GM21526 (cell line): ENCODE measurements around the gene NOTCH4.

ENCODE experiments used
- ATAC-seq: cut with Tn5 transposase; IDR thresholded peaks from one replicate; pipeline ENCODE4 v1.9.1; 2021; ENCODE audit warnings: moderate library complexity; ENCODE audit not compliant: unreplicated experiment, low FRiP score

NOTCH4 gene

DNA sequence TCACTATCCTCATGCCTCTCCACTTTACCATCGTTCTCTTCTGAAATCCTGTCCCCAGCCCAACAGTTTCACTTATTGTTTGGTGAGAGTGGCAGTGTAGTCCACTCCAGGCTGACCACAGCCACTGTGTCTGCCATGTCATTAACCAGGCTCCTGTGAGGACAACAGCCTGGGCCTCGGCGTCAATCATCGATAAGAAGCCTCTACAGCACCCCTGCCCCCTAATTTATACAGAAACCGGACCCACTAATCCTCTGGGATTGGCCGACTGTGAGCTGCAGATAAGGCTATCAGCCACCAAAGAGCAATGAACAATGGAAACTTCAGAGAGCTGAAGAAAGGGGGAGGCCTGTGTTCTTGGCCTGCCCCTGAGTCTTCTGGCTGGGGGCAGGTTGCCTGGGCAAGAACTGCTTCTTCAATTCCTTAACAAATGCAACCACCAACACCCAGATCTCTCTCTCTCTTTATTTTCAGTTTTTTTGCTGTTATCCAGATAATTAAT lies 56.1 kb downstream of the NOTCH4 start:
- no peak for ATAC-seq

GRCh38 chr6:32167154-32167760 lies 56.6 kb downstream of the NOTCH4 start:
- ATAC-seq = no peak

DNA sequence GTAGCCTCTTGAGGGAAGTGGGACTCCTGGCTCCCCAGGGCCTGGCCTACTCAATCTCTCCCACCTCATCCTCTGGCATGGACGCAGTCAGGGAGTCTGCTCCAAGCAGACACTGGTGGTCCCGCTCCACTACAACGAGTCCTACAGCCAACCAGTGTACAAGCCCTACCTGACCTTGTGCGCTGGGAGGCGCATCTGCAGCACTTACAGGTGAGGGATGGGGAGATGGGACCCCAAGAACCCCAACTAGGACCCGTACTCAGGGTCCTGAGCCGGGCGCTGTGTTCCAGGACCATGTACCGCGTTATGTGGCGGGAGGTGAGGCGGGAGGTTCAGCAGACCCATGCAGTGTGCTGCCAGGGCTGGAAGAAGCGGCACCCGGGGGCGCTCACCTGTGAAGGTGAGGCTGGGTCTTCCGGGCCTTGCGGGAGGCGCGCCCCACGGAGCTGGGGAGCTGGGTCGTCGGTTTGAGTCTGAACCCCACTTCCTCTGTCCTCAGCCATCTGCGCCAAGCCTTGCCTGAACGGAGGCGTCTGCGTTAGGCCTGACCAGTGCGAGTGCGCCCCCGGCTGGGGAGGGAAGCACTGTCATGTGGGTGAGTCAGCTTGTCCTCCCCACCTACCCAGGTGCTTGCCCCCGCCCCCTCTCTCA lies 57.3 kb downstream of the NOTCH4 start:
- ATAC-seq = no peak

DNA sequence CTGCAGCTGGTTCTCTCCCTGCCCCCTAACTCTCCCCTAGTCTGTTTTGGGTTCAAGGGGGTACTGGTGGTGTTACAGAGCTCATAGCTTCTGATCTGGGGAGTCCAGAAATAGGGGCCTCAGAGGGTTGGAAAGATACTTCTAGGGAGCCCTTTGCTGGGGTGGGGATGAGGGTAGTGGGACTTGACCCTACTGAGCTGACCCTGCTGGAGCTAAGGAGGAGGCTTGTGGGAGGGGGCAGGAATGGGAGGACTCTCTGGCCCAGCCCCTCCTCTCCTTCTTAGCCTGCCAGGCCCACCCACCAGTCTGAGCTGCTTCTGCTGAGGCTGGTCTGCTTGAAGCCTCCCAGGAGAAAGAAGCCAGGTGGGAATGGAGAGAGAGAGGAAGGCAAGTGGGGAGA lies 59.6 kb downstream of the NOTCH4 start, which contains the start of gene EGFL8:
Gene EGFL8, plus strand, starts transcription at position 301 of the 400 bp plus-strand sequence. CDS start 1,571 bp downstream, outside the sequence.
- ATAC-seq = no peak

- ATAC-seq = no peak
Observed at GRCh38 chr6:32163559-32164258, 60.2 kb downstream of the NOTCH4 start.

GRCh38 chr6:32158052-32158451 lies 65.8 kb downstream of the NOTCH4 start:
- no peak for ATAC-seq

GRCh38 chr6:32156891-32157290 lies 67.0 kb downstream of the NOTCH4 start:
- ATAC-seq = no peak

DNA sequence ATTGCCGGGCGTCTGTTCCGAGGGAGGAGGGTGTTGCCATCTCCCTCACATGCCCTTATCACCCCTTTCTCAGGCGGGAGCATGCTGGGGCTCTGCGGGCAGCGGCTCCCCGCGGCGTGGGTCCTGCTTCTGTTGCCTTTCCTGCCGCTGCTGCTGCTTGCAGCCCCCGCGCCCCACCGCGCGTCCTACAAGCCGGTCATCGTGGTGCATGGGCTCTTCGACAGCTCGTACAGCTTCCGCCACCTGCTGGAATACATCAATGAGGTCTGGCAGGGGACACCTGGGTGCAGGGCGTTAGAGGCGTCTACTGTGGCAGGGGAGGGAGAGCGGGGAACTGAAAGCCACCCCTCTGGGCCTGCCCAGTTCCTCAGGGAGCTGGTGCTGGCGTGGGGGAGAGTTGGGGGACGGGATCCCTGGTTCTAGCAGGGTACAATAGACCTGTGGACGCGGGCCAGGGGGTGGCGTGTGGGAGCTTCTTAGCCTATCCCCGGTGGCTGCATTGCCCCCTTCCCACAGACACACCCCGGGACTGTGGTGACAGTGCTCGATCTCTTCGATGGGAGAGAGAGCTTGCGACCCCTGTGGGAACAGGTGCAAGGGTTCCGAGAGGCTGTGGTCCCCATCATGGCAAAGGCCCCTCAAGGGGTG lies 69.2 kb downstream of the NOTCH4 start:
- ATAC-seq = no peak

DNA sequence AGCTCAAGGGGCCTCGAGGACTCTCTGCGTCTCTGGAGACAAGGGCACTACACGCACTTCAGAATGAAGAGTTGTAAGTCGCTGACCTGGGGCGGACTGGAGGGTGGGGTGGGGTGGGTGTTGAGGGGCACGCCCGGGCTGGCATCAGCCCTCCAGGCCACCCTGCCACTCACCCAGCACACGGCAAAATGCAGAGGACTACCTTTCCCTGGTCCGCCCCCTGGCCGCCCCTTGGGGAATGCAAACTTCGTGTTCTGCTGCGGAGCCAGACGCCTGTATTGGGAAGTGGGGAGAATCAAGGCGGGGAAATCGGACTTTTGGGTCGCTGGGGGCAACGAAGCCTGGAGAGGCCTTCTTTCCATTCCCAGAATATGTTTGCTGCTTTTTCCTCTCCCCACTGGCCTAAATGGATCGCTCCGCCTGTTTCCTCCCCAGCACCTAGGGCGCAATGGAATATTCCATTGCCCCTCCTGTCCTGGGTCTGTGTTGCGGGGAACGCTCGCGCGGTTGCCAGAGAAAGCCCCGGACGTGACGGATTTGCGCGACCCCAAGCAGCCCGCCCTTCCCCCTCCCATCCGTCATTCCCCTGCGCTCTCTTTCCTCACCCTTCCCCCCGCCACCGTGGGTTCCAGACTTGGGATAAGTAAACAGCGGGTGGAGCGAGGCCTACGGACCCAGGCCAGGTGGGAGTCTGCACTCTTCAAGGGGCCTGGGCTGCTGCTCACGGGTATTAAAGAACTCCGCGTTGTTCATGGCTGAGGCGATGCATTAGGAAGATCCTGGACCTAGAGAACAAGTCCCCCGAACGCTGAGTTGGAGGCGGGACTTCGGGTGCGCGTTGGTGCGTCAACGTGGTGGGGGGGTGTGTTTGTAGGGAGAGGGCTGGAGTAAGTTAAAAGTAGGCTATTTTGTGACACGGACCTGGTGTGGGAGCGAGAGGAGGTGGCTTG lies 70.0 kb downstream of the NOTCH4 start, which contains the start of gene PPT2:
Gene PPT2, plus strand, starts transcription at position 578 of the 950 bp plus-strand sequence. CDS start 454 bp downstream, outside the sequence.
- ATAC-seq = no peak

DNA sequence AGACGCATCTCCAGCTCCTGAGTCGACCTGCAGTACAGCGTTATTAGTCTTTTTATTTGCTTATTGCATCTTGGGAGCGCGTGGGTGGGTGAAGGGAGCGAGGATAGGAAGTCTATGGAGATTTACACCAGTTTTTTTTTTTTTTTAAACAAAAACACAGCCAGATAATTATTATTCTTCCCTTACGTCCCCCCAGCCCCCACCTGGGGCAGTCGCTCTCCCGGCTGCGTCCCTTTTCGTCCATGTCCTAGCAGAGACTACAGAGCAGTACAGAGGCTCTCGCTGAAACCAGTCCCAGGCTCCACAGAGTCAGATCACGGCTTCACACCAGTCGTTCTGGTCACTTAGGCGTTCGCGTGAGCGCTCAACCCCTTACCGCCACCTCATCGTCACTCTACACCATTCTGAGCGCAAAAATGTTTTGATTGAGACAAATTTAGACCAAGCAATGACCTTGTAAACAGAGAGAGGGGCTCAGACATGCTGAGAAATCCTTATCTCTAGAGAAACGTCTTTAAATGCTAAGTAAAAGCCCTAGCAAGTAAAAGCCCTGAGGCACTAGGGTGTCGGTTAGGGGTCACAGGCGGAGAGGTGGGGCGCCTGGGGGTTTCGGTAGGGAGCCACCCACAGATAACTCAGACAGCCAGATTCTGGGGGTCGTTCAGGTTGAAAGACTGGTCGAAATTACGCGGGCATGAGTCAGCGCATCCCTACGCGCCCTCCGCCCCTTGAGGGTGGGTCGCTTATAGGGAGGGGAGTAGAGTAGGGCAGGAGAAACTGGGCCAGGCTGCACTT lies 70.9 kb downstream of the NOTCH4 start:
- ATAC-seq = no peak

GRCh38 chr6:32151863-32152768 lies 71.8 kb downstream of the NOTCH4 start, which contains the start of gene PRRT1:
Gene PRRT1 (minus strand): TSS chr6:32151939. CDS start chr6:32151827, 112 bp downstream.
- no peak for ATAC-seq

DNA sequence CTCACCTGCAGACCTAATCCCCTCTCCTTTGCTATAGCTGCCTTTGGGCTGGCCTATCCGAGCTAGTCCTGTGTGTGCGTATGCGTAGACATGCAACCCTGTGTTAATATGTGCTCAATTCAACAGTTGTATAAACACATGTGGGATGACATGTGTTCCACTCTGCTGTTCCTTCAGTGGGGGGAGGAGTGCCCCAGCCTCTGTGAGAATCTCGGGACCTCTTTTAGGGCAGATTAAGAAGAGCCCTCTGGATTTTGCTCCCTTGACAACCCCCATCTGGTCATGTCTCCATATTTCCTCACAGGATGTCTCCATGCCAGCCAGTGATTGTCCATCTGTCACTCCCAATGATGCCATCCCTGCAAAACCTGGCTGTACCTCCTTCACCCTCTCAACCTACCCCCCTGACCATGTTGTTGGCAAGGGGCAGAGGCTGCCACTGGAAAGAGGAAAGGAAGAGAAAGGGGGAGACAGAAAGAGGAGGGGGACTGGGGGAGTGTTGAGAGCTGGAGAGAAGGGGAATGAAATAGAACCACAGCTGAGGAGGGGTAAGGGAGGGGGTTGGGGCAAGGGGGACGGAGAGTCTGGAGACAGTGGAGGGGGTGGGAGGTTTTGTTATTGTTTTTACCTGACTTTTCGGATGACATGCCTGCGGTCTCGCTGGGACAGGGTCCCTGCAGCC lies 72.5 kb downstream of the NOTCH4 start:
- no peak for ATAC-seq

GRCh38 chr6:32149932-32150870 lies 73.7 kb downstream of the NOTCH4 start:
- no peak for ATAC-seq

GRCh38 chr6:32149092-32149755 lies 74.6 kb downstream of the NOTCH4 start:
- no peak for ATAC-seq

GRCh38 chr6:32148289-32149091 lies 75.4 kb downstream of the NOTCH4 start:
- no peak for ATAC-seq
